PFSK-1 (cell line): ENCODE results near the gene CYB5R4.

Source experiments
- SIN3A ChIP-seq: IDR thresholded peaks from 2 replicates; pipeline ENCODE4 v1.6.1; 2012; ENCODE audit warnings: mild to moderate bottlenecking, low read length, moderate library complexity, borderline replicate concordance; ENCODE audit not compliant: insufficient read depth
- TAF1 ChIP-seq: IDR thresholded peaks from 2 replicates; pipeline ENCODE4 v1.6.1; 2012; ENCODE audit warnings: low read length, control low read depth, borderline replicate concordance; ENCODE audit not compliant: insufficient read depth

DNA sequence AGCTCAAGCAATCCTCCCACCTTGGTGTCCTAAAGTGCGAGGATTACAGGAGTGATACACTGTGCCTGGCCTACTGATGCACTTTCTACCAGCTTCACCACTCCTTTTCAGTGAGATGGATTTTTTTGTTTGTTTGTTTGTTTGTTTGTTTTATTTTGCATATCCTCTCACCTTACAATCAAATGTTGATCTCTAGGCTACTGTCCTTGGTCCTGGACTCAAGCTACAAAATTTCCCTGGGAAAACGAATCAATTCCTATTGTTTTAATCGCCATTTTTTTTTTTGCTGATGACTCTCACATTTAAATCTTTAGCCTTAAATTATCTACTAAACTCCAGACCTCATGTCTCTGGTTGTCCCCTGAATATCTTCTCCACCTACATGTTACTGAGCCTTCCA, 9.9 kb upstream of the CYB5R4 start:
- no peak for TF ChIP-seq TAF1
- TF ChIP-seq SIN3A, result no peak
